Measurements from ENCODE around the gene IL11. TPM values are rescaled to one million over a fixed set of nuclear protein-coding genes. Genes with fewer than 3 reads are reported as not detected.

The IL11 gene
- total and polyA plus RNA-seq, 2 of the 13 experiments (the other 11 are each of a cell fraction or from before 2014, with no cell fraction given): 2.5 to 2.9 TPM

DNA sequence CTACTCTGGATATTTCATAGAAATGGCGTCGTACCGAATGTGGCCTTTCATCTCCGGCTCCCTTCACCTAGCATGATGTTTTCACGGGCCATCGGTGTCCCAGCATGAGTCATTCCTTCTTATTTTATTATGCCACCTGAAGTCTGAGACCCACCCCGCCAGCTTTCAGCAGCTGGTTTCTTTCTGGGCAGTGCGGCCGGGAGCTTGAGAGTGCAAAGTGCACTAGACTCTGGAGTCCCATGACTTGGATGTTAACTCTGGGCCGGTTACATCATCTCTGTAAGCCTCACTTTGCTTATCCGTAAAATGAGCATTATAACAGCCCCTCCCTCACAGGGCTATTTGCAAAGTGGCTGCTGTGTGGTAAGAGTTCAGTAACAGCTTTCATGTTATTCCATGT lies 36.4 kb downstream of the IL11 start (continued):
- TF ChIP-seq, protein P1, sequence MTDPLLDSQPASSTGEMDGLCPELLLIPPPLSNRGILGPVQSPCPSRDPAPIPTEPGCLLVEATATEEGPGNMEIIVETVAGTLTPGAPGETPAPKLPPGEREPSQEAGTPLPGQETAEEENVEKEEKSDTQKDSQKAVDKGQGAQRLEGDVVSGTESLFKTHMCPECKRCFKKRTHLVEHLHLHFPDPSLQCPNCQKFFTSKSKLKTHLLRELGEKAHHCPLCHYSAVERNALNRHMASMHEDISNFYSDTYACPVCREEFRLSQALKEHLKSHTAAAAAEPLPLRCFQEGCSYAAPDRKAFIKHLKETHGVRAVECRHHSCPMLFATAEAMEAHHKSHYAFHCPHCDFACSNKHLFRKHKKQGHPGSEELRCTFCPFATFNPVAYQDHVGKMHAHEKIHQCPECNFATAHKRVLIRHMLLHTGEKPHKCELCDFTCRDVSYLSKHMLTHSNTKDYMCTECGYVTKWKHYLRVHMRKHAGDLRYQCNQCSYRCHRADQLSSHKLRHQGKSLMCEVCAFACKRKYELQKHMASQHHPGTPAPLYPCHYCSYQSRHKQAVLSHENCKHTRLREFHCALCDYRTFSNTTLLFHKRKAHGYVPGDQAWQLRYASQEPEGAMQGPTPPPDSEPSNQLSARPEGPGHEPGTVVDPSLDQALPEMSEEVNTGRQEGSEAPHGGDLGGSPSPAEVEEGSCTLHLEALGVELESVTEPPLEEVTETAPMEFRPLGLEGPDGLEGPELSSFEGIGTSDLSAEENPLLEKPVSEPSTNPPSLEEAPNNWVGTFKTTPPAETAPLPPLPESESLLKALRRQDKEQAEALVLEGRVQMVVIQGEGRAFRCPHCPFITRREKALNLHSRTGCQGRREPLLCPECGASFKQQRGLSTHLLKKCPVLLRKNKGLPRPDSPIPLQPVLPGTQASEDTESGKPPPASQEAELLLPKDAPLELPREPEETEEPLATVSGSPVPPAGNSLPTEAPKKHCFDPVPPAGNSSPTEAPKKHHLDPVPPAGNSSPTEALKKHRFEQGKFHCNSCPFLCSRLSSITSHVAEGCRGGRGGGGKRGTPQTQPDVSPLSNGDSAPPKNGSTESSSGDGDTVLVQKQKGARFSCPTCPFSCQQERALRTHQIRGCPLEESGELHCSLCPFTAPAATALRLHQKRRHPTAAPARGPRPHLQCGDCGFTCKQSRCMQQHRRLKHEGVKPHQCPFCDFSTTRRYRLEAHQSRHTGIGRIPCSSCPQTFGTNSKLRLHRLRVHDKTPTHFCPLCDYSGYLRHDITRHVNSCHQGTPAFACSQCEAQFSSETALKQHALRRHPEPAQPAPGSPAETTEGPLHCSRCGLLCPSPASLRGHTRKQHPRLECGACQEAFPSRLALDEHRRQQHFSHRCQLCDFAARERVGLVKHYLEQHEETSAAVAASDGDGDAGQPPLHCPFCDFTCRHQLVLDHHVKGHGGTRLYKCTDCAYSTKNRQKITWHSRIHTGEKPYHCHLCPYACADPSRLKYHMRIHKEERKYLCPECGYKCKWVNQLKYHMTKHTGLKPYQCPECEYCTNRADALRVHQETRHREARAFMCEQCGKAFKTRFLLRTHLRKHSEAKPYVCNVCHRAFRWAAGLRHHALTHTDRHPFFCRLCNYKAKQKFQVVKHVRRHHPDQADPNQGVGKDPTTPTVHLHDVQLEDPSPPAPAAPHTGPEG (CRISPR knock-in tag; IDR thresholded peaks at IDR 0.05): 0 out of 2 replicates have a peak, but pooled peaks have one; percentile 48
- TF ChIP-seq ARID2 (CRISPR knock-in tag; IDR thresholded peaks at IDR 0.05; ENCODE audit: borderline replicate concordance) (no peak), THAP11 (CRISPR knock-in tag; IDR thresholded peaks at IDR 0.05) (peak; percentile 77), ZSCAN30 (CRISPR knock-in tag; IDR thresholded peaks at IDR 0.05) (0 out of 2 replicates have a peak, but pooled peaks have one; percentile 29), ZNF12 (CRISPR knock-in tag; IDR thresholded peaks at IDR 0.05) (peak; percentile 47; the same call in 1 of the 2 replicates), ZSCAN29 (CRISPR knock-in tag; conservative IDR thresholded peaks at IDR 0.05) (0 out of 2 replicates have a peak, but pooled peaks have one; percentile 32), MAFK (conservative IDR thresholded peaks at IDR 0.05 in 1 of 2, IDR thresholded peaks at IDR 0.05 in 1 of 2; ENCODE audit: low read length in 2 of 2) (no peak), ADNP (CRISPR knock-in tag; IDR thresholded peaks at IDR 0.05) (peak; percentile 69; the same call in 1 of the 2 replicates), PITX1 (CRISPR knock-in tag; IDR thresholded peaks at IDR 0.05) (peak; percentile 73), ZNF232 (CRISPR knock-in tag; IDR thresholded peaks at IDR 0.05; ENCODE audit: borderline replicate concordance) (no peak), ZNF598 (CRISPR knock-in tag; IDR thresholded peaks at IDR 0.05; ENCODE audit: borderline replicate concordance) (0 out of 2 replicates have a peak, but pooled peaks have one; percentile 28), ZBTB42 (CRISPR knock-in tag; IDR thresholded peaks at IDR 0.05) (no peak), MZF1 (CRISPR knock-in tag; IDR thresholded peaks at IDR 0.05; ENCODE audit: borderline replicate concordance) (no peak)
- TF ChIP-seq, protein P2, sequence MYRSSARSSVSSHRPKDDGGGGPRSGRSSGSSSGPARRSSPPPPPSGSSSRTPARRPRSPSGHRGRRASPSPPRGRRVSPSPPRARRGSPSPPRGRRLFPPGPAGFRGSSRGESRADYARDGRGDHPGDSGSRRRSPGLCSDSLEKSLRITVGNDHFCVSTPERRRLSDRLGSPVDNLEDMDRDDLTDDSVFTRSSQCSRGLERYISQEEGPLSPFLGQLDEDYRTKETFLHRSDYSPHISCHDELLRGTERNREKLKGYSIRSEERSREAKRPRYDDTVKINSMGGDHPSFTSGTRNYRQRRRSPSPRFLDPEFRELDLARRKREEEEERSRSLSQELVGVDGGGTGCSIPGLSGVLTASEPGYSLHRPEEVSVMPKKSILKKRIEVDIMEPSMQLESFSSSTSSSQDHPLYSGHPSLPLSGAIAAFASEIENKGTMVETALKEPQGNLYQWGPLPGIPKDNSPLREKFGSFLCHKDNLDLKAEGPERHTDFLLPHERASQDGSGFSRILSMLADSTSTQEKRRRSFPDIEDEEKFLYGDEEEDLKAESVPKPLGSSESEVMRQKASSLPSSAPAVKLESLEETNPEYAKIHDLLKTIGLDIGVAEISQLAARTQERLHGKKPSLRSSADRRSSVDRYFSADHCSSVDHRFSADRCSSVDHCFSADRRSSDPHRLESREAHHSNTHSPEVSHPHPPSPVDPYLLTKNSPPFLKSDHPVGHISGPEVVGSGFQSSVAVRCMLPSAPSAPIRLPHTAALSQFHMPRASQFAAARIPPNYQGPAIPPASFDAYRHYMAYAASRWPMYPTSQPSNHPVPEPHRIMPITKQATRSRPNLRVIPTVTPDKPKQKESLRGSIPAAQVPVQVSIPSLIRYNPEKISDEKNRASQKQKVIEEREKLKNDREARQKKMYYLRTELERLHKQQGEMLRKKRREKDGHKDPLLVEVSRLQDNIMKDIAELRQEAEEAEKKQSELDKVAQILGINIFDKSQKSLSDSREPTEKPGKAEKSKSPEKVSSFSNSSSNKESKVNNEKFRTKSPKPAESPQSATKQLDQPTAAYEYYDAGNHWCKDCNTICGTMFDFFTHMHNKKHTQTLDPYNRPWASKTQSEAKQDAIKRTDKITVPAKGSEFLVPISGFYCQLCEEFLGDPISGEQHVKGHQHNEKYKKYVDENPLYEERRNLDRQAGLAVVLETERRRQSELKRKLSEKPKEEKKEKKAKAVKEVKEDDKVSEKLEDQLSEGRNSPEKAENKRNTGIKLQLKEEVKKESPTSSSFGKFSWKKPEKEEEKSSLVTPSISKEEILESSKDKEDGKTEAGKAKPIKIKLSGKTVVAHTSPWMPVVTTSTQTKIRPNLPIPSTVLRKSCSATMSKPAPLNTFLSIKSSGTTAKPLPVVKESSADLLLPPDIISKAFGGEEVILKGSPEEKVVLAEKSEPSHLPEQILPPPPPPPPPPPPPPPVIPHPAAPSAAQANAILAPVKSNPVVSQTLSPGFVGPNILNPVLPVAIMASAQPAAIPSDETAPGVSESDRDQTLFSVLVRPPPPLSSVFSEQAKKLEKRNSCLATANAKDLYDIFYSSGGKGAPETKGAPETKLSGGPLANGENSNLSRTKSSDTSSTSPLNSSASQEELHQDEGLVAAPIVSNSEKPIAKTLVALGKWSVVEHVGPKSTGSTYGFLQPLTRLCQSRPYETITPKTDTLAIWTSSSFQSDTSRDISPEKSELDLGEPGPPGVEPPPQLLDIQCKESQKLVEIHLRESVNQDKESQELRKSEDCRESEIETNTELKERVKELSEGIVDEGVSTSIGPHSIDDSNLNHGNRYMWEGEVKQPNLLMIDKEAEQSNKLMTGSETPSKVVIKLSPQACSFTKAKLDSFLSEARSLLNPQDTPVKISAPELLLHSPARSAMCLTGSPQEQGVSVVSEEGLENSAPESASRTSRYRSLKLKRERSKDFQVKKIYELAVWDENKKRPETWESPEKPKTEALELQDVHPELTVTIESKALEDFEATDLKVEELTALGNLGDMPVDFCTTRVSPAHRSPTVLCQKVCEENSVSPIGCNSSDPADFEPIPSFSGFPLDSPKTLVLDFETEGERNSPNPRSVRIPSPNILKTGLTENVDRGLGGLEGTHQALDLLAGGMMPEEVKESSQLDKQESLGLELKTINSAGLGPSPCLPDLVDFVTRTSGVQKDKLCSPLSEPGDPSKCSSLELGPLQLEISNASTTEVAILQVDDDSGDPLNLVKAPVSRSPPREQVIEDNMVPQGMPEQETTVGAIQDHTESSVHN (CRISPR knock-in tag; IDR thresholded peaks at IDR 0.05): no peak
